Endothelial cell of umbilical vein (primary cell): ENCODE measurements around the gene CLP1. TPM values are rescaled to one million over a fixed set of nuclear protein-coding genes. Genes with fewer than 3 reads are reported as not detected.
"Not testable (repeated sequence)": the region's sequence is repeated elsewhere in the genome, so short reads cannot be mapped to it uniquely, and the experiment has no call there.

ENCODE experiments used
- BruUV-seq: library from RNA; stranded (reverse); fragments of 400-500 nt; replicated peaks from 2 replicates; lab custom pipeline; 2021; lab: Mats Ljungman, UMichigan
- CTCF ChIA-PET: fragments of 300-600, 350-600 bp; sonication (Branson Sonifier 250); formaldehyde crosslinking; loops from one replicate; lab custom pipeline; 2021; ENCODE audit warnings: antibody characterized with exemption, inconsistent platforms; lab: Charles Lee
- POLR2A ChIA-PET: fragments of 300-600, 350-600 bp; sonication (Branson Sonifier 250); formaldehyde crosslinking; loops from one replicate; lab custom pipeline; 2021; ENCODE audit warnings: antibody characterized with exemption, inconsistent platforms; lab: Charles Lee
- DNase-seq: peaks from one replicate; pipeline ENCODE4 v3.0.0-alpha.2; 2011; ENCODE audit warnings: low read depth, low spot score
- FAIRE-seq: peaks from 2 replicates; lab custom pipeline; 2011; peaks lifted over from hg19 to GRCh38; lab: Jason Lieb, UNC
- H2AFZ ChIP-seq: 2 replicates; pipeline ENCODE4 v1.6.0; 2012; ENCODE audit warnings: low read depth, low read length, control low read depth, inconsistent platforms
- H3K27ac ChIP-seq: 2 replicates; pipeline ENCODE4 v1.5.1; 2011; ENCODE audit warnings: low read depth, mild to moderate bottlenecking, control low read depth, low read length, moderate library complexity; ENCODE audit not compliant: insufficient read depth
- H3K27me3 ChIP-seq, 2 experiments: 2 replicates each; pipeline versions ENCODE4 v1.6.0 to v1.6.1; 2011; ENCODE audit warnings: low read length in 2 of 2, mixed read lengths in 1 of 2; ENCODE audit not compliant: control insufficient read depth in 2 of 2, insufficient read depth in 2 of 2
- H3K36me3 ChIP-seq, 2 experiments: 2 replicates in 1 of 2; 3 replicates in 1 of 2; pipeline ENCODE4 v1.5.1; 2011; ENCODE audit warnings: low read length in 2 of 2, mild to moderate bottlenecking in 1 of 2, moderate library complexity in 1 of 2; ENCODE audit not compliant: control insufficient read depth in 2 of 2, insufficient read depth in 2 of 2; ENCODE audit errors: extremely low read depth in 1 of 2
- H3K4me1 ChIP-seq: 3 replicates; pipeline ENCODE4 v1.5.1; 2011; ENCODE audit warnings: mild to moderate bottlenecking, low read length; ENCODE audit not compliant: control insufficient read depth, insufficient read depth; ENCODE audit errors: extremely low read depth
- H3K4me2 ChIP-seq: 2 replicates; pipeline ENCODE4 v1.6.1; 2011; ENCODE audit warnings: low read length, control low read depth, mixed read lengths; ENCODE audit not compliant: insufficient read depth
- H3K4me3 ChIP-seq, 3 experiments: fragments of 200-600 bp in 1 of 3; sonication (generic), shearing (Covaris generic) in 1 of 3; replicated peaks in 1 of 3; 2 replicates each; pipeline ENCODE4 v1.5.1; 2011 to 2016; ENCODE audit warnings: control low read depth in 3 of 3, low read length in 3 of 3, mild to moderate bottlenecking in 2 of 3, inconsistent platforms in 1 of 3, low read depth in 1 of 3, moderate library complexity in 1 of 3; ENCODE audit not compliant: insufficient read depth in 1 of 3
- H3K79me2 ChIP-seq: 2 replicates; pipeline ENCODE4 v1.6.0; 2012; ENCODE audit warnings: low read length, inconsistent platforms; ENCODE audit not compliant: control insufficient read depth, insufficient read depth
- H3K9ac ChIP-seq: replicated peaks from 2 replicates; pipeline ENCODE3; 2011; ENCODE audit warnings: low read length, control low read depth; ENCODE audit not compliant: insufficient read depth; ENCODE audit errors: extremely low read depth
- H3K9me1 ChIP-seq: replicated peaks from 3 replicates; pipeline ENCODE4 v1.6.0; 2011; ENCODE audit warnings: mild to moderate bottlenecking, low read length; ENCODE audit not compliant: control insufficient read depth, insufficient read depth; ENCODE audit errors: extremely low read depth
- H3K9me3 ChIP-seq: replicated peaks from 2 replicates; pipeline ENCODE4 v1.5.1; 2012; ENCODE audit warnings: low read length, inconsistent platforms; ENCODE audit not compliant: control insufficient read depth, insufficient read depth
- H4K20me1 ChIP-seq: replicated peaks from 2 replicates; pipeline ENCODE3; 2011; ENCODE audit warnings: mild to moderate bottlenecking, low read length; ENCODE audit not compliant: control insufficient read depth, insufficient read depth; ENCODE audit errors: extremely low read depth
- CTCF ChIP-seq, 2 donors: IDR thresholded peaks; 1 replicate in 1 of 2; 2 replicates in 1 of 2; pipeline ENCODE4 v1.5.1; 2011; ENCODE audit warnings: low read length in 2 of 2, mild to moderate bottlenecking in 2 of 2, moderate library complexity in 2 of 2, control low read depth in 1 of 2, inconsistent platforms in 1 of 2, low read depth in 1 of 2; ENCODE audit not compliant: insufficient read depth in 1 of 2; ENCODE audit errors: extremely low read depth in 1 of 2
- EZH2 ChIP-seq: IDR thresholded peaks from 2 replicates; pipeline ENCODE4 v1.6.1; 2012; ENCODE audit warnings: borderline replicate concordance, low read depth, mild to moderate bottlenecking, moderate library complexity, low read length, inconsistent platforms; ENCODE audit not compliant: severe bottlenecking
- FOS ChIP-seq: IDR thresholded peaks from 2 replicates; pipeline ENCODE4 v1.6.1; 2011; ENCODE audit warnings: mild to moderate bottlenecking, low read length, moderate library complexity, borderline replicate concordance; ENCODE audit not compliant: insufficient read depth
- GATA2 ChIP-seq: IDR thresholded peaks from 2 replicates; pipeline ENCODE4 v1.7.0; 2011; ENCODE audit warnings: low read depth, mild to moderate bottlenecking, moderate library complexity, mixed read lengths, low read length; ENCODE audit not compliant: insufficient read length, insufficient read depth
- JUN ChIP-seq: IDR thresholded peaks from 2 replicates; pipeline ENCODE4 v1.6.1; 2011; ENCODE audit warnings: borderline replicate concordance, low read depth; ENCODE audit not compliant: insufficient read length, insufficient read depth
- MAX ChIP-seq: IDR thresholded peaks from 2 replicates; pipeline ENCODE4 v1.6.1; 2011; ENCODE audit not compliant: insufficient read depth, insufficient read length
- MYC ChIP-seq: IDR thresholded peaks from one replicate; pipeline ENCODE4 v1.6.1; 2011; ENCODE audit warnings: mild to moderate bottlenecking, low read depth, low read length
- POLR2A ChIP-seq: IDR thresholded peaks from 2 replicates; pipeline ENCODE4 v1.6.1; 2012; ENCODE audit warnings: low read depth, mild to moderate bottlenecking, control low read depth, low read length
- POLR2AphosphoS5 ChIP-seq: IDR thresholded peaks from 2 replicates; pipeline ENCODE4 v1.6.1; 2012; ENCODE audit warnings: low read depth, mild to moderate bottlenecking, control low read depth, low read length, moderate library complexity; ENCODE audit not compliant: insufficient read depth
- dilution Hi-C: fragments of 300-500 bp; cut with MboI; formaldehyde crosslinking; loops from one replicate; pipeline ENCODE4 v1.15.0; 2019; ENCODE audit warnings: low sequenced_read_pairs; ENCODE audit not compliant: extremely low pct_ligation_motif_present
- intact Hi-C: fragments of 100-400 bp; cut with micrococcal nuclease; formaldehyde crosslinking; loops from one replicate; pipeline ENCODE4 v1.10.0; 2022
- polyA plus RNA-seq, 4 experiments: library from polyadenylated mRNA; depleted of rRNA in 3 of 4; stranded (reverse) in 3 of 4; unstranded in 1 of 4; fragments of >200 nt; gene quantifications; 2 replicates each; pipeline versions ENCODE4 v1.2.1 to v1.2.3, GENCODE V29; 2011 to 2012; ENCODE audit warnings: missing spikeins in 1 of 4
- total RNA-seq: library from RNA; stranded (reverse); gene quantifications from 2 replicates; pipeline ENCODE4 v1.2.3, GENCODE V29; 2021

CLP1 gene
- total and polyA plus RNA-seq, 2 donors (not counting 3 experiments of a cell fraction or from before 2014, with no cell fraction given) = 17.9 to 20.8 TPM

- no peak overlapping the region for H3K4me2 ChIP-seq
- H2AFZ ChIP-seq = no peak overlapping the region
- no peaks in the 10 kb centered on the region for H4K20me1 ChIP-seq
- no peak overlapping the region for H3K4me3 ChIP-seq
- ChIA-PET CTCF (interaction anchor here (1.2 to 2.2 kb wide), 3 partner anchors 10 to 84 kb away, joined by 3 to 9 read pairs (median 3); partner anchors contain the start of gene UBE2L6), POLR2A (interaction anchor here (0.6 kb wide), 1 partner anchor 675 kb away, joined by 6 read pairs; no protein-coding TSS in a partner anchor)
- no peak overlapping the region for H3K9ac ChIP-seq
- intact Hi-C loops (no loop called here), dilution Hi-C loops (no loop called here)
- no TSS peak for BruUV-seq
- H3K79me2 ChIP-seq = no peaks in the 10 kb centered on the region
- no peak for TF ChIP-seq POLR2A
- TF ChIP-seq GATA2 = no peak
- no peak for TF ChIP-seq POLR2AphosphoS5
- TF ChIP-seq FOS = no peak
- TF ChIP-seq JUN = no peak
- no peak for TF ChIP-seq CTCF (IDR thresholded peaks at IDR 0.05; ENCODE audit: extremely low read depth in 1 of 2, insufficient read depth in 1 of 2, low read depth in 1 of 2, low read length in 2 of 2)
- TF ChIP-seq EZH2 = no peak
- no peak for TF ChIP-seq MAX
- no peak for TF ChIP-seq MYC
- H3K27me3 ChIP-seq = peaks cover 31 to 41% of the 10 kb centered on the region in 2 experiments
- H3K9me1 ChIP-seq = no peaks in the 10 kb centered on the region
- no peak for FAIRE-seq
- no peaks in the 10 kb centered on the region for H3K9me3 ChIP-seq
- no peak for DNase-seq
- peaks cover 3% of the 10 kb centered on the region for H3K4me1 ChIP-seq
- H3K27ac ChIP-seq = no peak overlapping the region
- no peaks in the 10 kb centered on the region for H3K36me3 ChIP-seq
Measured at GRCh38 chr11:57651408-57651807, 6.2 kb upstream of the CLP1 start.

- H3K4me2 ChIP-seq, H3K9ac ChIP-seq, BruUV-seq, POLR2A ChIA-PET, H3K9me3 ChIP-seq, dilution Hi-C loops, intact Hi-C loops, H3K4me3 ChIP-seq, DNase-seq, H3K9me1 ChIP-seq, FAIRE-seq, H3K4me1 ChIP-seq, H3K36me3 ChIP-seq, H4K20me1 ChIP-seq, H3K79me2 ChIP-seq, H3K27ac ChIP-seq, H2AFZ ChIP-seq: not testable (repeated sequence)
- H3K27me3 ChIP-seq = peaks cover 22 to 33% of the 10 kb centered on the region in 2 experiments
- CTCF ChIA-PET = interaction anchor here (1.2 to 5.8 kb wide), 4 partner anchors 8 to 85 kb away, joined by 3 to 26 read pairs (median 6); partner anchors contain the start of gene UBE2L6
Measured at GRCh38 chr11:57652230-57652629, 5.3 kb upstream of the CLP1 start.
